HepG2 (cell line): ENCODE results near the gene MYADML2. TPM values are rescaled to one million over a fixed set of nuclear protein-coding genes. Genes with fewer than 3 reads are reported as not detected.
A peak's percentile ranks its signal among the peaks of the same experiment; 100 is the strongest.

Source experiments
- DMAP1 ChIP-seq: IDR thresholded peaks from 2 replicates; pipeline ENCODE4 v1.6.1; 2016
- ELF3 ChIP-seq: IDR thresholded peaks from 2 replicates; pipeline ENCODE4 v1.6.1; 2016; ENCODE audit warnings: missing genetic modification reagents, missing compliant biosample characterization
- PHF20 ChIP-seq: sonication (generic); formaldehyde crosslinking; IDR thresholded peaks from 2 replicates; pipeline ENCODE4 v1.5.0; 2020; ENCODE audit warnings: mild to moderate bottlenecking, missing genetic modification reagents
- RCOR2 ChIP-seq: IDR thresholded peaks from 2 replicates; pipeline ENCODE4 v1.6.1; 2016; ENCODE audit warnings: missing biosample characterization, missing genetic modification reagents
- REL ChIP-seq: sonication (generic); formaldehyde crosslinking; conservative IDR thresholded peaks from 2 replicates; pipeline ENCODE4 v1.8.0; 2022; ENCODE audit warnings: mild to moderate bottlenecking, missing genetic modification reagents, moderate library complexity
- RFXANK ChIP-seq: IDR thresholded peaks from 2 replicates; pipeline ENCODE4 v1.6.1; 2016
- SIN3A ChIP-seq: IDR thresholded peaks from 2 replicates; pipeline ENCODE4 v1.6.1; 2011; ENCODE audit warnings: low read depth, mild to moderate bottlenecking, control low read depth, low read length, borderline replicate concordance
- SOX13 ChIP-seq, 3 experiments: fragments of 450-650 bp in 1 of 3; sonication (generic) in 1 of 3; formaldehyde crosslinking in 1 of 3; IDR thresholded peaks in 2 of 3; conservative IDR thresholded peaks in 1 of 3; 2 replicates each; pipeline versions ENCODE4 v1.5.0 to v1.6.1; 2016 to 2020; ENCODE audit warnings: antibody characterized with exemption in 1 of 3, mild to moderate bottlenecking in 1 of 3, missing compliant biosample characterization in 1 of 3, missing genetic modification reagents in 1 of 3, moderate library complexity in 1 of 3
- SYNCRIP ChIP-seq: fragments of 200-400 bp; formaldehyde crosslinking; IDR thresholded peaks from 2 replicates; pipeline ENCODE4 v1.6.1; 2018; ENCODE audit warnings: mild to moderate bottlenecking, low read depth, low read length; ENCODE audit not compliant: insufficient read depth
- U2AF2 ChIP-seq: fragments of 200-400 bp; formaldehyde crosslinking; IDR thresholded peaks from 2 replicates; pipeline ENCODE4 v1.6.1; 2017; ENCODE audit warnings: low read depth, mild to moderate bottlenecking, low read length
- ZBTB1 ChIP-seq: sonication (generic); formaldehyde crosslinking; IDR thresholded peaks from 2 replicates; pipeline ENCODE4 v1.4.0; 2020; ENCODE audit warnings: missing genetic modification reagents, borderline replicate concordance
- ZKSCAN1 ChIP-seq: fragments of 150-350 bp; IDR thresholded peaks from 2 replicates; pipeline ENCODE4 v1.6.1; 2014; ENCODE audit warnings: low read length
- ZNF33B ChIP-seq: sonication (generic); formaldehyde crosslinking; IDR thresholded peaks from 2 replicates; pipeline ENCODE4 v1.5.1; 2020; ENCODE audit warnings: mild to moderate bottlenecking, missing genetic modification reagents
- ZNF431 ChIP-seq: sonication (generic); formaldehyde crosslinking; IDR thresholded peaks from 2 replicates; pipeline ENCODE4 v1.9.0; 2022; ENCODE audit warnings: missing genetic modification reagents, low read depth, mild to moderate bottlenecking, borderline replicate concordance
- ZNF749 ChIP-seq: sonication (generic); formaldehyde crosslinking; IDR thresholded peaks from 2 replicates; pipeline ENCODE4 v1.8.0; 2022; ENCODE audit warnings: mild to moderate bottlenecking, missing genetic modification reagents, moderate library complexity, borderline replicate concordance
- ZNF790 ChIP-seq: sonication (generic); formaldehyde crosslinking; IDR thresholded peaks from 2 replicates; pipeline ENCODE4 v1.8.0; 2022; ENCODE audit warnings: missing genetic modification reagents, mild to moderate bottlenecking, borderline replicate concordance
- polyA plus RNA-seq, 8 experiments: library from polyadenylated mRNA; depleted of rRNA in 3 of 8; stranded (reverse) in 7 of 8; unstranded in 1 of 8; fragments of >200 nt; fragmentation: Illumina TruSeq in 4 of 8; extraction: Trizol in 4 of 8; gene quantifications; 2 replicates each; pipeline versions ENCODE4 v1.2.1 to v1.2.3, GENCODE V29; 2011 to 2016; ENCODE audit warnings: low read depth in 4 of 8, missing spikeins in 1 of 8, mixed read lengths in 1 of 8; ENCODE audit not compliant: insufficient read depth in 1 of 8
- total RNA-seq, 5 experiments: library from RNA; depleted of rRNA; stranded (reverse); fragments of >200 nt; fragmentation: Illumina TruSeq; extraction: Trizol; gene quantifications; 2 replicates each; pipeline ENCODE4 v1.2.3, GENCODE V29; 2016; ENCODE audit warnings: low read depth in 1 of 5
- TF ChIP-seq, protein P1 (sequence below): sonication (generic); formaldehyde crosslinking; IDR thresholded peaks from 2 replicates; pipeline ENCODE4 v1.4.0; 2020; ENCODE audit warnings: mild to moderate bottlenecking, missing genetic modification reagents, borderline replicate concordance
- TF ChIP-seq, protein P2 (sequence below): sonication (generic); formaldehyde crosslinking; IDR thresholded peaks from 2 replicates; pipeline ENCODE4 v1.8.0; 2022; ENCODE audit warnings: mild to moderate bottlenecking, missing genetic modification reagents, moderate library complexity
- TF ChIP-seq, protein P3 (sequence below): sonication (generic); formaldehyde crosslinking; IDR thresholded peaks from 2 replicates; pipeline ENCODE4 v1.4.0; 2020; ENCODE audit warnings: missing genetic modification reagents
- TF ChIP-seq, protein P4 (sequence below): sonication (generic); formaldehyde crosslinking; IDR thresholded peaks from 2 replicates; pipeline ENCODE4 v1.9.0; 2021; ENCODE audit warnings: missing genetic modification reagents, mild to moderate bottlenecking, borderline replicate concordance
- TF ChIP-seq, protein P5 (sequence below), 2 experiments: sonication (generic) in 1 of 2; formaldehyde crosslinking in 1 of 2; IDR thresholded peaks; 2 replicates each; pipeline versions ENCODE4 v1.4.0 to v1.6.1; 2018 to 2020; ENCODE audit warnings: missing genetic modification reagents in 2 of 2, borderline replicate concordance in 1 of 2, low read depth in 1 of 2, mild to moderate bottlenecking in 1 of 2, missing biosample characterization in 1 of 2

MYADML2 gene
- total and polyA plus RNA-seq, 2 of the 13 experiments (the other 11 are each of a cell fraction or from before 2014, with no cell fraction given): not detected

DNA sequence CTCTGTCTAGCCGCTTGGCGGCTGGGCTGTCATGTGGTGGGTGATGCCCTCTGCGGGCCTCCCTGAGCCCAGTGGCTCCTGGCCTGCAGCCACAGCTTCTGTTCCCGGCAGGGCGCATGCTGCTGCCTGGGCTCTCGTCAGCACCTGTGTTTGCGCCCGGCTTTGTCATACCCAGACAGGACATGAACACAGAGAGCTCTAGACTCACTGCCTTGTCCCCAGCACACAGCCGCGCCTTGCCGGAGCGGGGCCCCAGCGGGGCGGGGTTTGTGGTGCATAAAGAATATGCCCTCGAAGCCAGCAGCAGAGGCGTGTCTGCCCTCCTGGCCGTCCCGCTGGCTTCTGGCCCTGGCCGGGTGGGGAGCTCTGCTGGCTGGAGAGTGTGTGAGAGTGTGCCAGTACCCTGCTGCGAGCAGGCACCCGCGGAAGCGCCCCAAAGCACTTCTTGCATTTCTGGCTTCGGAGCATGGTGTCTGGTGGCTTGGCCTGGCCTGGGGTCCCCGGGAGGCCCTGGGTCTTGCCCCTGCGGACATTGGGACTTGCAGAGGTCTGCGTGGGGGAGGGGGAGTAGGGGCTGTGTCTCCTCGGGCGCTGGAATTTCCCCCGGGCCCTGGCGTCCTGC is 44.8 kb upstream of the MYADML2 start (continued):
- TF ChIP-seq, protein P1, sequence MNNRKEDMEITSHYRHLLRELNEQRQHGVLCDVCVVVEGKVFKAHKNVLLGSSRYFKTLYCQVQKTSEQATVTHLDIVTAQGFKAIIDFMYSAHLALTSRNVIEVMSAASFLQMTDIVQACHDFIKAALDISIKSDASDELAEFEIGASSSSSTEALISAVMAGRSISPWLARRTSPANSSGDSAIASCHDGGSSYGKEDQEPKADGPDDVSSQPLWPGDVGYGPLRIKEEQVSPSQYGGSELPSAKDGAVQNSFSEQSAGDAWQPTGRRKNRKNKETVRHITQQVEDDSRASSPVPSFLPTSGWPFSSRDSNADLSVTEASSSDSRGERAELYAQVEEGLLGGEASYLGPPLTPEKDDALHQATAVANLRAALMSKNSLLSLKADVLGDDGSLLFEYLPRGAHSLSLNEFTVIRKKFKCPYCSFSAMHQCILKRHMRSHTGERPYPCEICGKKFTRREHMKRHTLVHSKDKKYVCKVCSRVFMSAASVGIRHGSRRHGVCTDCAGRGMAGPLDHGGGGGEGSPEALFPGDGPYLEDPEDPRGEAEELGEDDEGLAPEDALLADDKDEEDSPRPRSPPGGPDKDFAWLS (CRISPR knock-in tag): no peak; the same call in 1 of the 2 replicates
- TF ChIP-seq, protein P2, sequence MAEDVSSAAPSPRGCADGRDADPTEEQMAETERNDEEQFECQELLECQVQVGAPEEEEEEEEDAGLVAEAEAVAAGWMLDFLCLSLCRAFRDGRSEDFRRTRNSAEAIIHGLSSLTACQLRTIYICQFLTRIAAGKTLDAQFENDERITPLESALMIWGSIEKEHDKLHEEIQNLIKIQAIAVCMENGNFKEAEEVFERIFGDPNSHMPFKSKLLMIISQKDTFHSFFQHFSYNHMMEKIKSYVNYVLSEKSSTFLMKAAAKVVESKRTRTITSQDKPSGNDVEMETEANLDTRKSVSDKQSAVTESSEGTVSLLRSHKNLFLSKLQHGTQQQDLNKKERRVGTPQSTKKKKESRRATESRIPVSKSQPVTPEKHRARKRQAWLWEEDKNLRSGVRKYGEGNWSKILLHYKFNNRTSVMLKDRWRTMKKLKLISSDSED (CRISPR knock-in tag): peak; percentile 93; the same call in 1 of the 2 replicates
- peak; percentile 58 for TF ChIP-seq REL (CRISPR knock-in tag)
- 0 out of 2 replicates have a peak, but pooled peaks have one; percentile 27 for TF ChIP-seq ZNF33B (CRISPR knock-in tag)
- TF ChIP-seq, protein P3, sequence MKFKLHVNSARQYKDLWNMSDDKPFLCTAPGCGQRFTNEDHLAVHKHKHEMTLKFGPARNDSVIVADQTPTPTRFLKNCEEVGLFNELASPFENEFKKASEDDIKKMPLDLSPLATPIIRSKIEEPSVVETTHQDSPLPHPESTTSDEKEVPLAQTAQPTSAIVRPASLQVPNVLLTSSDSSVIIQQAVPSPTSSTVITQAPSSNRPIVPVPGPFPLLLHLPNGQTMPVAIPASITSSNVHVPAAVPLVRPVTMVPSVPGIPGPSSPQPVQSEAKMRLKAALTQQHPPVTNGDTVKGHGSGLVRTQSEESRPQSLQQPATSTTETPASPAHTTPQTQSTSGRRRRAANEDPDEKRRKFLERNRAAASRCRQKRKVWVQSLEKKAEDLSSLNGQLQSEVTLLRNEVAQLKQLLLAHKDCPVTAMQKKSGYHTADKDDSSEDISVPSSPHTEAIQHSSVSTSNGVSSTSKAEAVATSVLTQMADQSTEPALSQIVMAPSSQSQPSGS: peak; percentile 89
- TF ChIP-seq ZNF749 (CRISPR knock-in tag): peak; percentile 62; the same call in 1 of the 2 replicates
- no peak for TF ChIP-seq SYNCRIP
- TF ChIP-seq, protein P4, sequence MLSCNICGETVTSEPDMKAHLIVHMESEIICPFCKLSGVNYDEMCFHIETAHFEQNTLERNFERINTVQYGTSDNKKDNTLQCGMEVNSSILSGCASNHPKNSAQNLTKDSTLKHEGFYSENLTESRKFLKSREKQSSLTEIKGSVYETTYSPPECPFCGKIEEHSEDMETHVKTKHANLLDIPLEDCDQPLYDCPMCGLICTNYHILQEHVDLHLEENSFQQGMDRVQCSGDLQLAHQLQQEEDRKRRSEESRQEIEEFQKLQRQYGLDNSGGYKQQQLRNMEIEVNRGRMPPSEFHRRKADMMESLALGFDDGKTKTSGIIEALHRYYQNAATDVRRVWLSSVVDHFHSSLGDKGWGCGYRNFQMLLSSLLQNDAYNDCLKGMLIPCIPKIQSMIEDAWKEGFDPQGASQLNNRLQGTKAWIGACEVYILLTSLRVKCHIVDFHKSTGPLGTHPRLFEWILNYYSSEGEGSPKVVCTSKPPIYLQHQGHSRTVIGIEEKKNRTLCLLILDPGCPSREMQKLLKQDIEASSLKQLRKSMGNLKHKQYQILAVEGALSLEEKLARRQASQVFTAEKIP (CRISPR knock-in tag): no peak
- TF ChIP-seq U2AF2: no peak
- no peak; the same call in 1 of the 2 replicates for TF ChIP-seq ZKSCAN1
- peak; percentile 78 for TF ChIP-seq SOX13 (IDR thresholded peaks at IDR 0.05)
- peak in 1 of 2 experiments; percentile 78; a peak in 2 of 4 replicates for TF ChIP-seq SOX13 (CRISPR knock-in tag; conservative IDR thresholded peaks at IDR 0.05 in 1 of 2, IDR thresholded peaks at IDR 0.05 in 1 of 2)
- TF ChIP-seq ZNF790 (CRISPR knock-in tag): peak; percentile 23; the same call in 1 of the 2 replicates
- TF ChIP-seq PHF20 (CRISPR knock-in tag): peak; percentile 13; the same call in 1 of the 2 replicates
- no peak for TF ChIP-seq ZBTB1 (CRISPR knock-in tag)
- TF ChIP-seq RFXANK (CRISPR knock-in tag): no peak
- TF ChIP-seq SIN3A: peak; percentile 33; the same call in 1 of the 2 replicates
- TF ChIP-seq, protein P5, sequence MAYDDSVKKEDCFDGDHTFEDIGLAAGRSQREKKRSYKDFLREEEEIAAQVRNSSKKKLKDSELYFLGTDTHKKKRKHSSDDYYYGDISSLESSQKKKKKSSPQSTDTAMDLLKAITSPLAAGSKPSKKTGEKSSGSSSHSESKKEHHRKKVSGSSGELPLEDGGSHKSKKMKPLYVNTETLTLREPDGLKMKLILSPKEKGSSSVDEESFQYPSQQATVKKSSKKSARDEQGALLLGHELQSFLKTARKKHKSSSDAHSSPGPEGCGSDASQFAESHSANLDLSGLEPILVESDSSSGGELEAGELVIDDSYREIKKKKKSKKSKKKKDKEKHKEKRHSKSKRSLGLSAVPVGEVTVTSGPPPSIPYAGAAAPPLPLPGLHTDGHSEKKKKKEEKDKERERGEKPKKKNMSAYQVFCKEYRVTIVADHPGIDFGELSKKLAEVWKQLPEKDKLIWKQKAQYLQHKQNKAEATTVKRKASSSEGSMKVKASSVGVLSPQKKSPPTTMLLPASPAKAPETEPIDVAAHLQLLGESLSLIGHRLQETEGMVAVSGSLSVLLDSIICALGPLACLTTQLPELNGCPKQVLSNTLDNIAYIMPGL (CRISPR knock-in tag; IDR thresholded peaks at IDR 0.05; ENCODE audit: borderline replicate concordance in 1 of 2, low read depth in 1 of 2): peak; percentile 75 to 87; a peak in 3 of 4 replicates
- peak; percentile 72 for TF ChIP-seq ELF3 (CRISPR knock-in tag)
- TF ChIP-seq RCOR2 (CRISPR knock-in tag): peak; percentile 87
- peak; percentile 92 for TF ChIP-seq ZNF431 (CRISPR knock-in tag)
- TF ChIP-seq DMAP1 (CRISPR knock-in tag): peak; percentile 93
